SK-MEL-5 (cell line): ENCODE measurements around the gene VDAC2. TPM values are rescaled to one million over a fixed set of nuclear protein-coding genes. Genes with fewer than 3 reads are reported as not detected.

ENCODE experiments used
- DNase-seq: peaks from one replicate; pipeline ENCODE4 v3.0.0-alpha.2; 2016; ENCODE audit warnings: low read depth, low spot score
- in situ Hi-C: cut with HindIII; loops from 2 replicates; pipeline ENCODE4 v1.10.0; 2016; ENCODE audit warnings: low sequenced_read_pairs, high pct_unique_total_duplicates, low pct_unique_long_range_greater_than_20kb
- small RNA-seq, 2 experiments: library from RNA; depleted of rRNA; stranded (forward); fragments of <200 nt; gene quantifications; one replicate each; pipeline ENCODE3, GENCODE V24; 2014
- total RNA-seq: library from RNA; depleted of rRNA; stranded (reverse); fragments of >200 nt; shearing (Covaris generic); gene quantifications from 2 replicates; pipeline ENCODE4 v1.2.3, GENCODE V29; 2014; rRNA removed

The VDAC2 gene
- total RNA-seq, 1 experiment from 2014 or later: 134 TPM

- no peak for DNase-seq
- in situ Hi-C loops: no loop called here
These were observed 61.5 kb downstream of the VDAC2 start for GRCh38 chr10:75272094-75272493.

DNA sequence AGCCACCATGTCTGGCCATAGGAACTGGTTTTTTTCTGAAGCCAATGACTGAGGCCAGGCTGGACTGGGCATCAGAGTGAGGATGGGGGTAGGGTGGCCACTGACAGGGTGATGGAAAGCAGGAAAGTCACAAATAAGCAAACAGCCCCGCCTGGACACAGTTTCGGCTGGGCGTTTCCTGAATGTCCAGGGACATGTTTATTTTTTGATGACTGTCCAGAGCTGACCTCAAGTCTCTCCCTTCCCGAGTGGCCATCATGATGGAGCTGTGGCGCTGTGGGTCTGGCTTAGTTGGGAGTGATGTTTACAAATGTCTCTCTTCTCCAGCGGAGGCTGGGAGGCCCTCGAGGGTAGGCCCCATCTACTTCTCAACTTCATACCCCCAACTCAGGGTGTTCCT lies 62.3 kb downstream of the VDAC2 start:
- in situ Hi-C loops: no loop called here
- DNase-seq: no peak

DNA sequence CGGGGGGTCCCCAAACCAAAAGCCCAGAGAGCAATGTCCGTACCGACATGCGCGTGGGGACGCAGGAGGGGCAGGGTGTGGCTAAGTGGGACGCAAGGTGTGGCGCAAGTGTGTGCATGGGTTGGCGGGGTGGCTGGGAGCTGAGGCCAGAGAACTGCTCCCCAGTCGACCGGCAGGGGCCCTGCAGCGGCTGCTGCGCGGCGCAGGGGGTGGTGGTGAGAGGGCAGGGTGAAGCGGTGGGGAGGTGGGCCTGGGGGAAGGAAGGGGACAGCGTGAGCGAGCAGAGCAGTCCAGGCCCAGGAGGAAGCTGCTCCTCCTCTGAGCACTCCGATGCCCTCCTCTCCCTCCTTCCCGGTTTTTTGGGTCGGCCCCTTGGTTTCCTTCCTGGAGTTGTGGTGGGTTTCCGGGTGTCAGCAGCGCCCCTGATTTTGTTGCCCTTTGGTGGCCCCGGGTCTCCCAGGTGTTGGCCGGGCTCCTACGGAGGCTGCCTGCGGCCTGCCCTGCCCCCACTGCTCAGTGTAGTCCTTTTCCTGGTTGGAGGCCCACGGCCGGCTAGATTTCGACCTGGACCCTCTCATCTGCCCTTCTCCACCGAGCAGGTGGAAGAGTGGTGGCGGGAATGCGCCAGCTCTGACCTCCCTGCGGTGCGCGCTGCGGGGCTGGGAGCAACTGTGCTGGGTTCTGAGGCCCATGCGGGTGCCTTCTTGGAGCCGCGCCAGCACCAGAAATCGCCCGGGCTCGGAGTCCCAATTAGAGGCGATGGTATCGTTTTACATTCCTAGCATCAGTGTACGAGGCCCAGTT lies 65.7 kb downstream of the VDAC2 start:
- in situ Hi-C loops: no loop called here
- DNase-seq: no peak

DNA sequence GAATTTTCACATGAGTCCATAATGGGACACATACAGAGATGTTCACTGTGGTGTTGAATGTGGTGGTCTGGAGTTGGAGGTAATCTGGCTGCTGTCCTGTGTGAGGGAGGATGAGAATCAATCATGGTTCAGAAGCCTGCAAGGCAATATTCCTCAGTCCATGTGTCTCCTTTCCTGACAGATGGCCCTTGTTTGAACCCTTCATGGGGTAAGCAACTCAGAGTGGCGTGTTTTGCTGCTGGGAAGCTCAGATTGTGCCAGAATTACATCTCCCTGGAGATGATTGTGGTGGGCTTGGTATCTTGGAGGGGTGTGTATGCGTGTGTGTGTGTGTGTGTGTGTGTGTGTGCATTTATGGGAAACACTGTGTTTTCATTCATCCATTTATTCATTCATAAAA lies 69.6 kb downstream of the VDAC2 start:
- in situ Hi-C loops: no loop called here
- no peak for DNase-seq

Small RNA genes within 50 kb of the gene (small RNA-seq; reads per million reads assigned to genes)
- gene HMGA1P5 (0 reads per million in 2 experiments), gene RPL39P25 (0 reads per million in 2 experiments)

Other genes starting within 250 kb of the VDAC2 start
- gene SAMD8, start 99.1 kb upstream of the VDAC2 start, total RNA-seq: 14.6 and 16.1 TPM in 2 replicates
- 15.5 and 20.1 TPM in 2 replicates for gene COMTD1, start 25.2 kb downstream of the VDAC2 start, total RNA-seq
- 1.4 and 1.6 TPM in 2 replicates for gene ZNF503, start 191.0 kb downstream of the VDAC2 start, total RNA-seq
- 25.2 and 70.7 TPM in 2 replicates for gene LRMDA, start 220.8 kb downstream of the VDAC2 start, total RNA-seq